GM18520 (cell line): ENCODE results near the gene CFAP299.
"Not testable (repeated sequence)": the region's sequence is repeated elsewhere in the genome, so short reads cannot be mapped to it uniquely, and the experiment has no call there.

Experiments
- ATAC-seq: cut with Tn5 transposase; IDR thresholded peaks from one replicate; pipeline ENCODE4 v1.9.1; 2021; ENCODE audit not compliant: unreplicated experiment

CFAP299 gene

DNA sequence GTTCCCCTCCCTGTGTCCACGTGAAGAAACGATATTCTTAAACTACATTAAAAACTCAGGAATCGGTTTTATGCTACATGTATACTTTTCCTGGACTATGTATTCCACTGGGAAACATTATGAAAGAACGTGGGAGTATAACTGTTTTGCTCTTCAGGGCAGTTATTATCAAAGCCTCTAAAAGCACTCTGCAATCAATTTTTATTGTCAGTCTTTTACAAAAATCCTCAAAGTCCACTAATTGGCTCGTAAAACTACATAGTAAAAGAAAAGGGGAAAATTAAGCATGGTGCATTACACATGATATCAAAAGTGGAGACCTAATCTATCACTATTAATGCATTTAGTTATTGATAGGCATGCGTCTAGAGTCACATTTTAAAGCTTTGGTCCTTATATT lies 11.4 kb upstream of the CFAP299 start:
- no peak for ATAC-seq

- no peak for ATAC-seq
Measured at GRCh38 chr4:80331693-80332092, 3.8 kb upstream of the CFAP299 start.

DNA sequence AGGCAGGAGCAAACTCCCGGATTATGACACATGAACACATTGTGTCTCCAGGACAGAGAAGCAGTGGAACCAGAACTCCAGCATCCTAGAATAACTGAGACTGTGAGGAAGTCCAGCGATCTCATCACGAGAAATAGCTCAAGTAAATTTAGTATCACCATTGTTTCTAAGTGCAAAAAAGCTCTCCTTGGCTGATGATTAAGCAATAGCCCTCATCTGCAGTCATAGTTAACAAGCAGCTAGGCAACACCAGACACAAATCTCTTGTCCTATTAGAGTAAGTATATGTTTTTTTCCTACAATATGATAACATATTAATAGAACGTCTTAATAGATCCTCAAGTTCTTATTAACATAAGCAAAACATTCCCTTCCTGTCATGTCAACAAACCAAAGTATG lies 2.4 kb upstream of the CFAP299 start:
- ATAC-seq, result no peak

- no peak for ATAC-seq
Measured at GRCh38 chr4:80334568-80334967, 962 bp upstream of the CFAP299 start.

DNA sequence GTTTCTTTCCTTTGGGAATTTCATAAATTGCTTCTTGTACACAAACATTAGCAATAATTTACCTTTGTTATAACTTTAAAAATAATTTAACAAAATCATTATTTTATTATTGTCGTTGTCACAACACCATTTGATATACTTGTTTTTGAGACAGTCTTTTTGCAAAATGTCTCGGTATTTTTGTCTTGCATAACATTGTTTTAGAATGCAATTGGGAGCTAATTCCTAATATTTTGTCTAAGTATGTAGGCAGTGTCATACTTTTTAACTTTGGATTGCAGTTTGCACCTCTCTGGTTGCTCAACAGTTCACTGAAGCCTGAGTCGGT lies 340 bp upstream of the CFAP299 start:
- no peak for ATAC-seq

DNA sequence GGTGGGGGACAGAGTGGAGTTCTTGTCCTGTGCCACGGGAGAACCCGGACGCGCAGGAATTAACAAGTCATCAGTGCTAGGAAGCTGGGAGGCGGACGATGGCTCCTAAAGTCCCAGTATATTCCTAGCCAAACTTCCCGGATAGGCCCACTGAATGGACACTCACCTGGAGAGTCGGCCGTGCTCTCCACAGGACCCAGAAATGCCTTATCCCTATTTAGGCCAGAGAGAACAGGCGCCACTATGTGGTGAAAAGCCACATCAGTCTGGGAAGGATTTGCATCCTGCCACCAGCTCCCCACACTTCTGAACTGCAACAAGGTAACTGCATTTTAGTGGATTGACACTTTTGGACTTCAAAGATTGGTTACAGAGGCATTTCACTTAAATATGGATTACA lies 1.1 kb downstream of the CFAP299 start:
- no peak for ATAC-seq

DNA sequence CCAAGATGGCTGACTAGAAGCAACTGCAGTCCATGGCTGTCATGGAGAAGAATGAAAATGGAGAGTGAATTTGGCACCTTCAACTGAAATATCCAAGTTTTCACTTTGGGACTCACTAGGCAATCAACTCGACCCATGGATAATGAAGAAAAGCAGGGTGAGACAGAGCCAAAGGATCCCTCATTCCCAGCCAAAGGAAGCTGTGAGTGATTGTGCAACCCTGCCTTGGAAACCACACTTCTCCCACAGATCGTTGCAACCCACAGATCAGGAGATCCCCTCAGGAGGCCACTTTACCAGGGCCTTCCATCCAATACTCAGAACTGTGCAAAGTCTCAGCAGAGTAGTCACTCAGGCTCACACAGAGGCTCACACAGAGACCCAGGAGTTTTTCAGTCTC lies 4.5 kb downstream of the CFAP299 start:
- no peak for ATAC-seq

- ATAC-seq, result not testable (repeated sequence)
Measured at GRCh38 chr4:80342684-80343083, 7.2 kb downstream of the CFAP299 start.

DNA sequence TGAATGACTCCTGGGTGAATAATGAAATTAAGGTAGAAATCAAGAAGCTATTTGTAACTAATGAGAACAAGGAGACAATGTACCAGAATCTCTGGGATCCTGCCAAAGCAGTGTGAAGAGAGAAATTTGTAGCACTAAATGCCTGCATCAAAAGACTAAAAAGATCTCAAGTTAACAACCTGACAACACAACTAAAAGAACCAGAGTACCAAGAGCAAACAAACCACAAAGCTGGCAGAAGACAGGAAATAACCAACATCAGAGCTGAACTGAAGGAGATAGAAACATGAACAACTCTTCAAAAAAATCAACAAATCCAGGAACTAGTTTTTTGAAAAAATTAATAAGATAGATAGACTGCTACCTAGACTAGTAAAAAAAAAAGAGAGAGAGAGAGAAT lies 8.4 kb downstream of the CFAP299 start:
- no peak for ATAC-seq

DNA sequence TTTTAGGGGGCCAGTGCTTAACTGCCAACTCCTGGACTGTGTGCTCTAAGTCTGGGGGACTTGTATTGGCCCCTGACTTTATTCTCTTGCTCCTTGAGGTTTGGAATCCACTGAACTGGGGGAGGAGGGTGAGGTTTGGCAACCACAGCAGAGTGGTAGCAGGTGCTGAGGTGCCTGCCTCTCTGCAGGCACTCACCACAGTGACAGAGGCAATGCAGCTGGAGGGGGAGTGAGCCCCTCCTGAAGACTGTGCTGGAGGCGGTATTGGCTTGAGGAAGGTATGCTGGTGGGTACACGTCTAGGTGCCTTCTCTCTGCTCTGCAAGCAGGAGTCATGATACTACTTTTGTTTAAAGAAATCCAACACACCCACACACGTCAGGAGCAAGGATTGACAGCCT lies 24.6 kb downstream of the CFAP299 start:
- ATAC-seq, result no peak

GRCh38 chr4:80360900-80361299 lies 25.4 kb downstream of the CFAP299 start:
- ATAC-seq, result no peak

GRCh38 chr4:80361329-80361900 lies 25.9 kb downstream of the CFAP299 start:
- no peak for ATAC-seq

DNA sequence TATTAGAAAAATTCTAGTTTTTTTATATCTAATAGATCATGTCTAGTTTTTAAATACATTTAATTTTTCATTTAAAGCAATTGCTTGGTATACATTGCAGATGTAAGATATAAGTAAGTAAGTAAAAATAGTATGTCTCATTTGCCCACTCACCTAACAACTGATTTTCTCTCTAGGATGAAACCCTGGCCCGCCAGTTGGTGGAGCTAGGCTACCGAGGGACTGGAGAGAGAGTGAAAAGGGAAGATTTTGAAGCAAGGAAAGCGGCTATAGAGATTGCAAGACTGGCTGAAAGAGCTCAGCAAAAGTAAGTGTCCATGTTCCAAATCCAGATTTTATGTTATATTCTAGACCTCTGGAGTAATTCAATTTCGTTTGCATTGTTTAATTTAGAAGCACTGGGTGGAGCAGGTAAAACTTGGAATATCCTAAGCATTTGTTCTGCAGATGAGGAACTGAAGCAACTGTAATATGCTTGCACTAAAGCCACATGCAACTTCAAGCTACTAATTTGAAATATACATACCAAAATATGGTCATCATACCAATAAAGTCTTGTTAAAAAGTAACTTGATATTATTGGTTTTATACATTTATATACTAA lies 27.1 kb downstream of the CFAP299 start:
- no peak for ATAC-seq

DNA sequence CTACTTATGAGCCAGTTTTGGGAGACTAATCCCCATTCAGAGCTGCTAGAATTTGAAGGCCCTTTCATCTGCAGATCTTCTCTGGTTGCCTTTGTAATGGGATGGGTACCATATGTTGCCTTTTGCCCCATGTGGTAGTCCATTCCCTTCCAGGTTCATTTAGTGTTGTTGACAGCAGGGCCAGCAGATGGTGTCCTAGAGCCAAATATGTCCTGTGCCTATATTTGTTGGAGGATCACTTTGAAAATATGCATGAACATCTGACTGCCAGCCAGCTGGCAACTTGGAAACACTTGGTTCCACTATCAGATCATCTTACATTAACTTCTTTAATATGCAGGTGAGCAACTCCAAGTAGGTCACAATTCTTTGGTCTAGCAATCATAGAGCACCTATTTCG lies 30.4 kb downstream of the CFAP299 start:
- peak; percentile 68 for ATAC-seq

DNA sequence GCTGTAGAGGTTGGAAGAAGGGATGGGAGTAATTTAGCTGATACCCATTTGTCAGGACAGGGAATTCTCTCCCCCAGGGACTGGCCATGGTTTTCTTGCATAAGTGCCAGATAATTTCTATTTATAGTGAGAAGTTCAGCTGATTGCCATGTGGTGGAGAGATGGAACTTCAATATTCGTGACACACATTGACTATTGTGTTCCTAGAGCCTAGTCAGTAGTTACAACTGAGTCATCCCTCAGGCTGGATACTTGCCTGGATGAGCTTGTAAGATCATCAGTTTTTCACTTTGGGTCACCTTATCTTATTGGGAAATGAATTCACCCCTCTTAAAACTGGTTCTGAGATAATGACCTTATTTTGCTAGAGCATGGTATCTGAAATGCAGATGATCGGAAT lies 32.2 kb downstream of the CFAP299 start:
- no peak for ATAC-seq

- ATAC-seq, result no peak
Measured at GRCh38 chr4:80370635-80371034, 35.1 kb downstream of the CFAP299 start.

DNA sequence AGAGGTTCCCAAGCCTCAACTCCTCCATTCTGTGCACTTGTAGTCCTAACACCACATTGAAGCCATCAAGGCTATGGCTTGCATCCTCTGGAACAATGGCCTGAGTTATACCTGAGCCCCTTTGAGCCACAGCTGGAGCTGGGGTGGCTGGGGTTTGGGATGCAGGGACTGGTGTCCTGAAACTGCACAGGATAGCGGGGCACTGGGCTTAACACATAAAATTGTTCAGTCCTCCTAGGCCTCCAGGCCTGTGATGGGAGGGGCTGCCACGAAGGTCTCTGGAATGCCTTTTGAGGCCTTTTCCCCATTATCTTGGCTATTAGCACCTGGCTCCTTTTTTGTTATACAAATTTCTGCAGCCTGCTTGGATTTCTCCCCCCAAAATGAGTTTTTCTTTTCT lies 35.5 kb downstream of the CFAP299 start:
- no peak for ATAC-seq

- ATAC-seq, result no peak
Measured at GRCh38 chr4:80374180-80374579, 38.6 kb downstream of the CFAP299 start.

DNA sequence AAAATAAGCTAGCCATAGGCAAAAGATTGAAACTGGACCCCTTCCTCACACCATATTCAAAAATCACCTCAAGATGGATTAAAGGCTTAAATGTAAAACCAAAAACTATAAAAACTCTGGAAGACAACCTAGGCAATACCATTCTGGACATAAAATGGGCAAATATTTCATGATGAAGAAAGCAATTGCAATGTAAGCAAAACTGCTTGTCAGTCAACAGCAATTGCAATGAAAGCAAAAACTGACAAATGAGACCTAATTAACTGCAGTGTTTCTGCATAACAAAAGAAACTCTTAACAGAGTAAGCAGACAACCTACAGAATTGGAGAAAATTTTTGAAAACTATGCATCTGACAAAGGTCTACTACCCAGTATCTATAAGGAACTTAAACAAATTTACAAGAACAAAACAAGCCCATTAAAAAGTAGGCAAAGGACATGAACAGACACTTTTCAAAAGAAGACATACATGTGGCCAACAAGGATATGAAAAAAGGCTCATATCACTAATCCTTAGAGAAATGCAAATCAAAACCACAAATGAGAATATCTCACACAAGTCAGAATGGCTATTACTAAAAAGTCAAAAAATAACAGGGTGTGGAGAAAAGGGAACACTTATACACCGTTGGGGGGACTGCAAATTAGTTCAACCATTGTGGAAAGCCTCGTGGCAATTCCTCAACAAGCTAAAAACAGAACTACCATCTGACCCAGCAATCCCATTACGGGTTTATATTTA lies 46.7 kb downstream of the CFAP299 start:
- ATAC-seq, result no peak

- ATAC-seq, result no peak
Measured at GRCh38 chr4:80385397-80386280, 50.1 kb downstream of the CFAP299 start.

- ATAC-seq, result no peak
Measured at GRCh38 chr4:80386281-80386886, 50.9 kb downstream of the CFAP299 start.
